Trophoblast cell (in vitro differentiated cells and primary cell): ENCODE data around the gene CDH19.

Experiments used
- DNase-seq, 2 donors: peaks; one replicate each; pipeline ENCODE4 v3.0.0-alpha.2; 2016
- H2AFZ ChIP-seq: 2 replicates; pipeline ENCODE4 v1.6.1; 2013; ENCODE audit warnings: low read length, moderate library complexity, mild to moderate bottlenecking; ENCODE audit not compliant: insufficient read depth, poor library complexity
- H2AK5ac ChIP-seq: 2 replicates; pipeline ENCODE4 v1.6.1; 2013; ENCODE audit warnings: mild to moderate bottlenecking, low read length
- H2BK120ac ChIP-seq: 2 replicates; pipeline ENCODE4 v1.6.1; 2013; ENCODE audit warnings: low read length, mild to moderate bottlenecking, moderate library complexity; ENCODE audit not compliant: insufficient read depth, poor library complexity
- H2BK12ac ChIP-seq: 2 replicates; pipeline ENCODE4 v1.6.1; 2013; ENCODE audit warnings: mild to moderate bottlenecking, low read length, moderate library complexity
- H2BK5ac ChIP-seq: 2 replicates; pipeline ENCODE4 v1.6.1; 2013; ENCODE audit warnings: low read length, low read depth, moderate library complexity, mild to moderate bottlenecking; ENCODE audit not compliant: poor library complexity
- H3K14ac ChIP-seq: 2 replicates; pipeline ENCODE4 v1.6.1; 2013; ENCODE audit warnings: mild to moderate bottlenecking, low read length
- H3K18ac ChIP-seq: 2 replicates; pipeline ENCODE4 v1.6.1; 2013; ENCODE audit warnings: mild to moderate bottlenecking, low read length
- H3K23ac ChIP-seq: 2 replicates; pipeline ENCODE4 v1.6.1; 2013; ENCODE audit warnings: low read length
- H3K27ac ChIP-seq: 2 replicates; pipeline ENCODE4 v1.5.1; 2013; ENCODE audit warnings: low read depth, mild to moderate bottlenecking, inconsistent platforms, low read length, moderate library complexity
- H3K27me3 ChIP-seq: 2 replicates; pipeline ENCODE4 v1.6.1; 2013; ENCODE audit warnings: inconsistent platforms, mild to moderate bottlenecking, low read length, moderate library complexity; ENCODE audit not compliant: insufficient read depth
- H3K36me3 ChIP-seq, 2 experiments: 1 replicate in 1 of 2; 2 replicates in 1 of 2; pipeline ENCODE4 v1.6.1; 2013; ENCODE audit warnings: low read length in 2 of 2, mild to moderate bottlenecking in 2 of 2, moderate library complexity in 1 of 2; ENCODE audit not compliant: insufficient read depth in 2 of 2, control insufficient read depth in 1 of 2
- H3K4ac ChIP-seq: 2 replicates; pipeline ENCODE4 v1.6.1; 2013; ENCODE audit warnings: low read depth, mild to moderate bottlenecking, low read length, moderate library complexity
- H3K4me1 ChIP-seq, 2 experiments: 1 replicate in 1 of 2; 2 replicates in 1 of 2; pipeline ENCODE4 v1.6.1; 2013; ENCODE audit warnings: low read length in 2 of 2, mild to moderate bottlenecking in 2 of 2, moderate library complexity in 1 of 2; ENCODE audit not compliant: insufficient read depth in 2 of 2, control insufficient read depth in 1 of 2
- H3K4me2 ChIP-seq: 2 replicates; pipeline ENCODE4 v1.6.1; 2013; ENCODE audit warnings: inconsistent platforms, mild to moderate bottlenecking, low read length, moderate library complexity
- H3K4me3 ChIP-seq: 2 replicates; pipeline ENCODE4 v1.5.1; 2013; ENCODE audit warnings: mild to moderate bottlenecking, low read depth, low read length, inconsistent platforms
- H3K79me1 ChIP-seq: one replicate; pipeline ENCODE4 v1.6.1; 2013; ENCODE audit warnings: low read length
- H3K79me2 ChIP-seq: 2 replicates; pipeline ENCODE4 v1.6.1; 2013; ENCODE audit warnings: low read length, mild to moderate bottlenecking; ENCODE audit not compliant: control insufficient read depth, insufficient read depth, poor library complexity
- H3K9ac ChIP-seq: 2 replicates; pipeline ENCODE4 v1.6.1; 2013; ENCODE audit warnings: mild to moderate bottlenecking, low read length
- H3K9me3 ChIP-seq: 2 replicates; pipeline ENCODE4 v1.6.1; 2013; ENCODE audit warnings: low read depth, mild to moderate bottlenecking, control low read depth, inconsistent platforms, low read length; ENCODE audit not compliant: insufficient read depth
- H4K12ac ChIP-seq: 2 replicates; pipeline ENCODE4 v1.6.1; 2013; ENCODE audit warnings: low read depth, mild to moderate bottlenecking, low read length, moderate library complexity
- H4K8ac ChIP-seq: 2 replicates; pipeline ENCODE4 v1.6.1; 2013; ENCODE audit warnings: low read depth, mild to moderate bottlenecking, low read length, moderate library complexity
- H4K91ac ChIP-seq: one replicate; pipeline ENCODE4 v1.6.1; 2013; ENCODE audit warnings: low read depth, mild to moderate bottlenecking, low read length, moderate library complexity
- WGBS: extraction: QIAGEN DNeasy Blood & Tissue Kit; methylation state at CpG from one replicate; pipeline ENCODE4 v1.1.7; 2013; ENCODE audit warnings: missing lambda C conversion rate; ENCODE audit not compliant: insufficient read length, insufficient coverage; ENCODE audit errors: extremely low coverage; 5-methylcytosine and 5-hydroxymethylcytosine counted together

Gene CDH19

DNA sequence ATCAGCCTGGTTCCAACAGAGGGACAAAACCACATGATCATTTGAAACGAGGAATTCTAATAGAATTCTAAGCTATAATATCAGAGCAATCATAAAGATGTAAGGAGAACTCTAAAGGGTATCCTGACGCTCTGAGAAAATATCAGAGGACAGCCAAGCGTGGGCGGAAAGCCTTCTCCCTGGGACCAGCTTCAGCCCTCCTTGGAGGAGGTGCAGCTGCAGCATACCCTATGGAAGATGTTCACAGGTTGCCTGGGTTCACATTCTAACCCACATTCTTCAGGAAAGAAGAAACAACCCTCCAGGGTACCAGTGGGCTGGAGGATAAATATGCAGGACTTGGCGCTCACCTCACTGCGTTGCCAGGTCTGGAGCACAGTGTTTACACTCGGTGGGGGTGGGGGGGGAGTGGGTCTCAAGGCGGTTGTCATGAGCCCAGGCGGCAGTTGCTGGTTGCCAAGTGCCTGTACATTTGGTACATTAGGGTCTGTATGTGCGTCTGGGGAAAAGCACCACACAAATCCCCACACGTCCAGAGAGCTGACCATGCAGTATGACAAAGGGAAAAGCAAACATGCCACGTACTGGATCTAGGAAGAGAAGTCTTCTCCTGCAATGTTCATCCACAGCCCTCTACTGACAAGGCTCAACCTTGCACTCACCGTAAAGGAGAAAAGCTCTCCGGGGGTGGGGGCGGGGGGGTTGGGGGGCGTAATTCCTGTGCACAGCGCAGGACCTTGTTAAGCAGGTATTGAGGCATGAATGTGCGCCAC lies 80.5 kb downstream of the CDH19 start:
- H3K4ac ChIP-seq = no peak overlapping the region
- H2BK120ac ChIP-seq = no peak overlapping the region
- no peak for DNase-seq
- no peak overlapping the region for H4K8ac ChIP-seq
- H4K91ac ChIP-seq = no peak overlapping the region
- no peak overlapping the region for H3K14ac ChIP-seq
- H2AFZ ChIP-seq = no peak overlapping the region
- no peaks in the 10 kb centered on the region for H3K9me3 ChIP-seq
- no peak overlapping the region for H4K12ac ChIP-seq
- no CpG with 5 or more reads among the region's 18 CpGs for WGBS
- H3K79me1 ChIP-seq = no peaks in the 10 kb centered on the region
- H3K23ac ChIP-seq = no peak overlapping the region
- no peaks in the 10 kb centered on the region for H3K4me1 ChIP-seq
- no peaks in the 10 kb centered on the region for H3K36me3 ChIP-seq
- H2BK5ac ChIP-seq = no peak overlapping the region
- no peak overlapping the region for H2AK5ac ChIP-seq
- H3K27me3 ChIP-seq = no peaks in the 10 kb centered on the region
- H3K4me2 ChIP-seq = no peak overlapping the region
- no peak overlapping the region for H3K9ac ChIP-seq
- H3K27ac ChIP-seq = no peak overlapping the region
- no peak overlapping the region for H2BK12ac ChIP-seq
- no peak overlapping the region for H3K18ac ChIP-seq
- no peak overlapping the region for H3K4me3 ChIP-seq
- no peaks in the 10 kb centered on the region for H3K79me2 ChIP-seq

DNA sequence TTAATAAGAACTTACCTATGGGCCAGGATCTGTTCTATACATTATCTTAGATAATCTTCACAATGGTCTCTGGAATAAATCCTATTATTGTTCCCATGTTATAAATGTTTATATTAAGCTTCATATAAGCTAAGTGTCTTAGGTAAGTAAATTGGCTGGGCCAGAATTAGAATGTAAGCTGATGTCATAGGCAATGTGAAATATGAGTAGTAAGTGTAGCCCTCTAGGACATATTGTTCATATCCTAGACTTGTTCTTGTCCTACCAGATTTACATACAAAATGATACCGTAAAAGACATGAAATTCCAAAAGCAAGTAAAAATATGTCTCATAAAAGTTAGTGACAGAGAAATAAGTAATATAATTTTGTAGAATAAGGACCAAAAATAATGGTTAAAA lies 89.9 kb downstream of the CDH19 start:
- Histone ChIP-seq H3K4me1 (no peaks in the 10 kb centered on the region), H3K4ac (no peak overlapping the region), H3K4me3 (no peak overlapping the region), H2AK5ac (no peak overlapping the region), H3K36me3 (no peaks in the 10 kb centered on the region), H3K9ac (no peak overlapping the region), H2BK120ac (no peak overlapping the region), H4K91ac (no peak overlapping the region), H2BK5ac (no peak overlapping the region), H3K23ac (no peak overlapping the region), H3K9me3 (no peaks in the 10 kb centered on the region), H4K8ac (no peak overlapping the region), H3K27me3 (no peaks in the 10 kb centered on the region), H3K14ac (no peak overlapping the region), H4K12ac (no peak overlapping the region), H3K18ac (no peak overlapping the region), H3K4me2 (no peak overlapping the region), H3K79me1 (no peaks in the 10 kb centered on the region), H2AFZ (no peak overlapping the region), H3K27ac (no peak overlapping the region), H3K79me2 (no peaks in the 10 kb centered on the region), H2BK12ac (no peak overlapping the region)
- DNase-seq = no peak
- WGBS = no CpG with 5 or more reads among the region's 1 CpG

DNA sequence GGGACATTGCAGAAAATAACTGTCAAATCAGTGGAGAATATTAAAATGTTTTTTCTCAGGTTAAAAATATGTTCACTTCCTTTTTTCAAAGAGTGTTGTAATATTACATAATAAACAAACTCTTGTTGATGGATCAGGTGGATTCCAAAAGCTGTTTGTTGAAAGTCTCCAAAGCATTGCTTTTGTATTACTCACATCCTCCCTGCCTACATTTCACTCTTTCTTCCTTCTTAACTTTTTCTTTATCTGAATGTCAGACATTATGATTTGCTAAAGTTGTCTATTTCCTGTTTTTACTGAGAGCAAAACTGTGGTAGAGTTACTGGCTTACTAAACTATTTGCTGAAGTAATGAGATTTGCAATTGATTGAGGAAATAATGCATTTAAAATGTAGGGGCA lies 92.1 kb downstream of the CDH19 start:
- Histone ChIP-seq H4K12ac (no peak overlapping the region), H3K4me1 (no peaks in the 10 kb centered on the region), H2AFZ (no peak overlapping the region)

DNA sequence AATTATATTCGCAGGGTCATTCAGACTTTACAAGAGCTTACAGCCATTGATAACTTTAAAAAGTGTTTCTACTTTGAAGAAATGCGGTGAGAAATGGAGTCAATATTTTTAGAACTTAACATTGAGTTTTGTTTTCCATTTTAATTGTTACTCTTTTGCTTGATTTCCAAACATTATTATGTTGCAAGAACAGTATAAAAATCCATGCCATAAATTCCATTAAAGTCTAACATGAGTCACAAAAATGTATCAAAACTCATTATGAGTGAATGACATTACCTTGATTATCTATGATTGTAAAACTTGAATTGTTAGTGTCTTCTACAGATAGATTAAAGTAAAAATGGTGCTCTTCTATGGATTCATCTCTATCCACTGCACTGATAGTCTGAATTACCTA lies 92.6 kb downstream of the CDH19 start:
- no peak overlapping the region for H4K91ac ChIP-seq
- H3K79me2 ChIP-seq = no peaks in the 10 kb centered on the region
- no peak overlapping the region for H2AFZ ChIP-seq
- no peak overlapping the region for H3K27ac ChIP-seq
- no CpG with 5 or more reads among the region's 2 CpGs for WGBS
- H4K8ac ChIP-seq = no peak overlapping the region
- no peak overlapping the region for H2AK5ac ChIP-seq
- H3K9ac ChIP-seq = no peak overlapping the region
- no peaks in the 10 kb centered on the region for H3K36me3 ChIP-seq
- H2BK120ac ChIP-seq = no peak overlapping the region
- no peak overlapping the region for H2BK5ac ChIP-seq
- H3K79me1 ChIP-seq = no peaks in the 10 kb centered on the region
- no peaks in the 10 kb centered on the region for H3K9me3 ChIP-seq
- H3K23ac ChIP-seq = no peak overlapping the region
- H3K18ac ChIP-seq = no peak overlapping the region
- H3K4me3 ChIP-seq = no peak overlapping the region
- no peak overlapping the region for H3K14ac ChIP-seq
- H3K4me2 ChIP-seq = no peak overlapping the region
- H4K12ac ChIP-seq = no peak overlapping the region
- no peak for DNase-seq
- no peaks in the 10 kb centered on the region for H3K27me3 ChIP-seq
- no peak overlapping the region for H2BK12ac ChIP-seq
- H3K4ac ChIP-seq = no peak overlapping the region
- H3K4me1 ChIP-seq = no peaks in the 10 kb centered on the region

More for the DNA sequence above, 92.1 kb downstream of the CDH19 start:
- no peak for DNase-seq
- Histone ChIP-seq H3K79me2 (no peaks in the 10 kb centered on the region), H2BK120ac (no peak overlapping the region), H3K23ac (no peak overlapping the region), H3K27me3 (no peaks in the 10 kb centered on the region), H3K4ac (no peak overlapping the region), H3K18ac (no peak overlapping the region), H2BK12ac (no peak overlapping the region), H3K4me3 (no peak overlapping the region), H3K4me2 (no peak overlapping the region), H3K9ac (no peak overlapping the region), H2BK5ac (no peak overlapping the region), H3K14ac (no peak overlapping the region), H3K9me3 (no peaks in the 10 kb centered on the region), H3K36me3 (no peaks in the 10 kb centered on the region), H2AK5ac (no peak overlapping the region), H4K8ac (no peak overlapping the region), H4K91ac (no peak overlapping the region), H3K79me1 (no peaks in the 10 kb centered on the region), H3K27ac (no peak overlapping the region)
